IMR-90 (cell line): ENCODE data around the gene VCPKMT. TPM values are rescaled to one million over a fixed set of nuclear protein-coding genes. Genes with fewer than 3 reads are reported as not detected.
"Not testable (repeated sequence)": the region's sequence is repeated elsewhere in the genome, so short reads cannot be mapped to it uniquely, and the experiment has no call there.

ENCODE experiments used
- ATAC-seq: fragments of 200-7000 bp; cut with Tn5 transposase; 2 replicates; pipeline ENCODE4 v1.9.1; 2020; ENCODE audit warnings: low read depth, mild to moderate bottlenecking, moderate library complexity
- BruUV-seq: library from RNA; stranded (reverse); fragments of 400-500 nt; replicated peaks from 2 replicates; lab custom pipeline; 2021; lab: Mats Ljungman, UMichigan
- CTCF ChIA-PET: fragments of 300-600 bp; formaldehyde crosslinking; extraction: SDS; loops from one replicate; lab custom pipeline; 2021; ENCODE audit warnings: antibody characterized with exemption; lab: Yijun Ruan, JAX
- POLR2A ChIA-PET: fragments of 300-600 bp; sonication (Branson Sonifier 250); formaldehyde crosslinking; loops from one replicate; lab custom pipeline; 2022; ENCODE audit warnings: antibody characterized with exemption; ENCODE audit not compliant: unreplicated experiment; lab: Charles Lee
- DNase-seq: peaks from one replicate; pipeline ENCODE4 v3.0.0; 2013
- H2AFZ ChIP-seq: replicated peaks from 2 replicates; pipeline ENCODE3; 2013; ENCODE audit warnings: low read length, mild to moderate bottlenecking; ENCODE audit not compliant: poor library complexity
- H2AK5ac ChIP-seq: 2 replicates; pipeline ENCODE4 v1.6.1; 2013; ENCODE audit warnings: low read depth, low read length, inconsistent platforms
- H2AK9ac ChIP-seq: replicated peaks from 2 replicates; pipeline ENCODE3; 2013; ENCODE audit warnings: mild to moderate bottlenecking, low read depth, low read length, moderate library complexity; ENCODE audit not compliant: poor library complexity
- H2BK120ac ChIP-seq: 2 replicates; pipeline ENCODE4 v1.6.1; 2013; ENCODE audit warnings: low read depth, low read length, inconsistent platforms
- H2BK15ac ChIP-seq: 3 replicates; pipeline ENCODE4 v1.6.1; 2013; ENCODE audit warnings: low read depth, low read length, inconsistent platforms
- H2BK20ac ChIP-seq: 2 replicates; pipeline ENCODE4 v1.6.1; 2013; ENCODE audit warnings: low read depth, mild to moderate bottlenecking, inconsistent platforms, low read length, moderate library complexity
- H2BK5ac ChIP-seq: 2 replicates; pipeline ENCODE4 v1.6.1; 2013; ENCODE audit warnings: mild to moderate bottlenecking, low read depth, low read length, inconsistent platforms; ENCODE audit not compliant: poor library complexity, severe bottlenecking
- H3K14ac ChIP-seq: replicated peaks from 2 replicates; pipeline ENCODE4 v1.6.1; 2013; ENCODE audit warnings: low read depth, low read length, inconsistent platforms
- H3K18ac ChIP-seq: 2 replicates; pipeline ENCODE4 v1.6.1; 2013; ENCODE audit warnings: low read depth, low read length, control low read depth
- H3K23ac ChIP-seq: 2 replicates; pipeline ENCODE4 v1.6.1; 2013; ENCODE audit warnings: low read depth, low read length, inconsistent platforms
- H3K27ac ChIP-seq: 2 replicates; pipeline ENCODE4 v1.5.1; 2013; ENCODE audit warnings: mild to moderate bottlenecking, control low read depth, low read length; ENCODE audit not compliant: insufficient read depth
- H3K27me3 ChIP-seq: 2 replicates; pipeline ENCODE4 v1.6.1; 2013; ENCODE audit warnings: low read length; ENCODE audit not compliant: control insufficient read depth, insufficient read depth
- H3K36me3 ChIP-seq: 2 replicates; pipeline ENCODE4 v1.6.1; 2013; ENCODE audit warnings: low read length, mixed read lengths; ENCODE audit not compliant: control insufficient read depth, insufficient read depth
- H3K4ac ChIP-seq: 2 replicates; pipeline ENCODE4 v1.6.1; 2013; ENCODE audit warnings: low read depth, low read length, inconsistent platforms
- H3K4me1 ChIP-seq: 2 replicates; pipeline ENCODE4 v1.6.1; 2013; ENCODE audit warnings: low read length, mixed read lengths; ENCODE audit not compliant: control insufficient read depth, insufficient read depth
- H3K4me2 ChIP-seq: 2 replicates; pipeline ENCODE4 v1.6.1; 2013; ENCODE audit warnings: low read depth, mild to moderate bottlenecking, control low read depth, low read length, moderate library complexity
- H3K4me3 ChIP-seq: 2 replicates; pipeline ENCODE4 v1.5.1; 2013; ENCODE audit warnings: low read depth, mild to moderate bottlenecking, control low read depth, low read length, moderate library complexity; ENCODE audit not compliant: insufficient read depth
- H3K56ac ChIP-seq: 2 replicates; pipeline ENCODE4 v1.6.1; 2013; ENCODE audit warnings: low read length, inconsistent platforms; ENCODE audit not compliant: insufficient read depth; ENCODE audit errors: extremely low read depth
- H3K79me1 ChIP-seq, 2 experiments: 2 replicates each; pipeline ENCODE4 v1.6.1; 2013; ENCODE audit warnings: low read length in 2 of 2, inconsistent platforms in 1 of 2, low read depth in 1 of 2
- H3K9ac ChIP-seq: 2 replicates; pipeline ENCODE4 v1.6.1; 2013; ENCODE audit warnings: low read depth, low read length, control low read depth
- H3K9me1 ChIP-seq: 2 replicates; pipeline ENCODE4 v1.6.1; 2013; ENCODE audit warnings: low read length, inconsistent platforms; ENCODE audit not compliant: insufficient read depth
- H3K9me3 ChIP-seq: 2 replicates; pipeline ENCODE4 v1.6.1; 2013; ENCODE audit warnings: low read length; ENCODE audit not compliant: control insufficient read depth, insufficient read depth
- H4K20me1 ChIP-seq: 2 replicates; pipeline ENCODE4 v1.6.1; 2013; ENCODE audit warnings: low read length, inconsistent platforms; ENCODE audit not compliant: insufficient read depth
- H4K5ac ChIP-seq: 2 replicates; pipeline ENCODE4 v1.6.1; 2013; ENCODE audit warnings: mild to moderate bottlenecking, low read depth, low read length, control low read depth
- H4K8ac ChIP-seq, 2 experiments: 2 replicates each; pipeline ENCODE4 v1.6.1; 2013; ENCODE audit warnings: low read depth in 2 of 2, low read length in 2 of 2, control low read depth in 1 of 2, inconsistent platforms in 1 of 2
- H4K91ac ChIP-seq: 2 replicates; pipeline ENCODE4 v1.6.1; 2013; ENCODE audit warnings: low read depth, low read length, inconsistent platforms; ENCODE audit not compliant: insufficient read depth
- NFE2L2 ChIP-seq: fragments of 150-350 bp; IDR thresholded peaks from 2 replicates; pipeline ENCODE4 v1.6.1; 2016; ENCODE audit warnings: low read depth, mild to moderate bottlenecking, low read length
- SMC3 ChIP-seq: fragments of 150-350 bp; IDR thresholded peaks from 2 replicates; pipeline ENCODE4 v1.6.1; 2016; ENCODE audit warnings: low read depth, mild to moderate bottlenecking, antibody characterized with exemption, low read length, moderate library complexity
- WGBS, 2 experiments: methylation state at CpG; one replicate each; pipeline versions ENCODE4 v1.1.5 to v1.1.7; 2013; ENCODE audit warnings: missing lambda C conversion rate in 2 of 2; ENCODE audit not compliant: insufficient read length in 1 of 2; ENCODE audit errors: extremely low coverage in 2 of 2; 5-methylcytosine and 5-hydroxymethylcytosine counted together
- dilution Hi-C: fragments of 300-500 bp; cut with HindIII; formaldehyde crosslinking; loops from one replicate; pipeline ENCODE4 v1.14.3; 2018; ENCODE audit warnings: low sequenced_read_pairs; ENCODE audit not compliant: unreplicated experiment
- in situ Hi-C: fragments of 300-500 bp; cut with MboI; formaldehyde crosslinking; loops from 3 replicates; pipeline ENCODE4 v1.14.3; 2019; ENCODE audit warnings: low sequenced_read_pairs, inconsistent platforms, mixed read lengths
- intact Hi-C: fragments of 100-400 bp; cut with micrococcal nuclease; formaldehyde crosslinking; loops from 2 replicates; pipeline ENCODE4 v1.10.0; 2022
- polyA plus RNA-seq, 3 experiments: library from polyadenylated mRNA; depleted of rRNA; stranded (reverse); fragments of >200 nt; gene quantifications; 2 replicates each; pipeline ENCODE4 v1.2.3, GENCODE V29; 2012; ENCODE audit warnings: low replicate concordance in 1 of 3
- total RNA-seq: library from RNA; depleted of rRNA; stranded (reverse); fragments of >200 nt; gene quantifications from 2 replicates; pipeline ENCODE4 v1.2.3, GENCODE V29; 2012

Gene VCPKMT
- total and polyA plus RNA-seq, 2 of the 4 experiments (the other 2 are of a cell fraction) = 2.5 to 4.7 TPM

DNA sequence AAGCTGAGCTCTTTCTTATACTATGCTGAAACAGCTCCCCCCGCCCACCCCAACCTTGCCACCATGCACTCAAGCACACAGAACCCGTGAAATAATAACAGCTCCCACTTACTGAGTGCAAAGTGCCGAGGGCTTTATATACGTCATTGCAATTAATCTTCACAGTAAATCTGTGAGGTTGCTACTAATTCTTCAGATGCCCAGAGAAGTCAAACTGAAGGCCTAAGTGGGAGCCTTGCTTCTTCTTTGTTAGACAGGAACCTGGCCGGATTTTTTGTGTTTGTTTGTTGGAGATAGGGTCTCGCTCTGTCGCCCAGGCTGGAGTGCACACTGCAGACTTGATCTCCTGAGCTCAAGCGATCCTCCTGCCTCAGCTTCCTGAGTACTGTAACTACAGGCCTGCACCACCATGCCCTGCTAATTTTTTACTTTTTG lies 34.0 kb downstream of the VCPKMT start:
- Histone ChIP-seq H2BK120ac (no peak overlapping the region), H3K36me3 (no peaks in the 10 kb centered on the region), H2AFZ (no peak overlapping the region), H4K5ac (no peak overlapping the region), H3K56ac (no peak overlapping the region), H2AK5ac (no peak overlapping the region), H3K14ac (no peak overlapping the region), H3K9ac (no peak overlapping the region), H3K79me1 (no peaks in the 10 kb centered on the region), H3K18ac (no peak overlapping the region), H4K20me1 (no peaks in the 10 kb centered on the region), H2BK20ac (no peak overlapping the region), H4K8ac (no peak overlapping the region), H2AK9ac (no peak overlapping the region), H3K4me2 (no peak overlapping the region), H3K27me3 (no peaks in the 10 kb centered on the region), H3K4me1 (peaks cover 13% of the 10 kb centered on the region), H4K91ac (no peak overlapping the region), H3K9me1 (peaks cover 9% of the 10 kb centered on the region), H3K4me3 (no peak overlapping the region), H2BK5ac (no peak overlapping the region), H3K27ac (no peak overlapping the region), H3K9me3 (no peaks in the 10 kb centered on the region), H3K4ac (no peak overlapping the region), H2BK15ac (no peak overlapping the region), H3K23ac (no peak overlapping the region)
- TF ChIP-seq NFE2L2 (no peak), SMC3 (no peak)
- in situ Hi-C loops = no loop called here
- DNase-seq = no peak
- ATAC-seq = no peak
- no TSS peak for BruUV-seq
- ChIA-PET CTCF (no interaction called here), POLR2A (no interaction called here)
- 94% methylated on average over 3 of the region's 8 CpGs; no CpG with 5 or more reads in 1 of the 2 experiments for WGBS, 2 experiments
- dilution Hi-C loops = no loop called here
- intact Hi-C loops = no loop called here

DNA sequence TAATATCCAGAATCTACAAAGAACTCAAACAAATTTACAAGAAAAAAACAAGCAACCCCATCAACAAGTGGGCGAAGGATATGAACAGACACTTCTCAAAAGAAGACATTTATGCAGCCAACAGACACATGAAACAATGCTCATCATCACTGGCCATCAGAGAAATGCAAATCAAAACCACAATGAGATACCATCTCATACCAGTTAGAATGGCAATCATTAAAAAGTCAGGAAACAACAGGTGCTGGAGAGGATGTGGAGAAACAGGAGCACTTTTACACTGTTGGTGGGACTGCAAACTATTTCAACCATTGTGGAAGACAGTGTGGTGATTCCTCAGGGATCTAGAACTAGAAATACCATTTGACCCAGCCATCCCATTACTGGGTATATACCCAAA lies 37.3 kb downstream of the VCPKMT start:
- no CpG with 5 or more reads among the region's 1 CpG for WGBS, 2 experiments
- H3K56ac ChIP-seq, POLR2A ChIA-PET, H4K5ac ChIP-seq, H3K27me3 ChIP-seq, H2AFZ ChIP-seq, H3K36me3 ChIP-seq, H2BK120ac ChIP-seq, intact Hi-C loops, H4K8ac ChIP-seq, H3K14ac ChIP-seq, H3K4ac ChIP-seq, H3K23ac ChIP-seq, H3K27ac ChIP-seq, H3K9me1 ChIP-seq, H2AK9ac ChIP-seq, DNase-seq, H3K18ac ChIP-seq, H3K4me3 ChIP-seq, H3K4me2 ChIP-seq, CTCF ChIA-PET, H3K9me3 ChIP-seq, ATAC-seq, H2BK15ac ChIP-seq, in situ Hi-C loops, BruUV-seq, dilution Hi-C loops, H4K91ac ChIP-seq, H3K79me1 ChIP-seq, H4K20me1 ChIP-seq, H2BK5ac ChIP-seq, H2BK20ac ChIP-seq, H3K9ac ChIP-seq, H2AK5ac ChIP-seq: not testable (repeated sequence)
- H3K4me1 ChIP-seq = peaks cover 11% of the 10 kb centered on the region
